Measurements from ENCODE around the gene ROBO2. TPM values are rescaled to one million over a fixed set of nuclear protein-coding genes. Genes with fewer than 3 reads are reported as not detected.

ROBO2 gene
- total RNA-seq, 1 experiment from 2014 or later, result 4.4 TPM

- Histone ChIP-seq H3K36me3 (replicated peaks; ENCODE audit: control insufficient read depth, insufficient read depth, low read length) (no peaks in the 10 kb centered on the region), H3K27me3 (ENCODE audit: control insufficient read depth, insufficient read depth, low read length) (no peaks in the 10 kb centered on the region), H3K4me3 (ENCODE audit: insufficient read depth, low read depth, low read length) (no peak overlapping the region)
- DNase-seq, result no peak
These were observed 227.7 kb downstream of the ROBO2 start for GRCh38 chr3:77267589-77267988.

GRCh38 chr3:77271306-77271705 lies 231.4 kb downstream of the ROBO2 start:
- no peak for DNase-seq
- no peaks in the 10 kb centered on the region for H3K27me3 ChIP-seq (ENCODE audit: control insufficient read depth, insufficient read depth, low read length)
- no peaks in the 10 kb centered on the region for H3K36me3 ChIP-seq (replicated peaks; ENCODE audit: control insufficient read depth, insufficient read depth, low read length)
- no peak overlapping the region for H3K4me3 ChIP-seq (ENCODE audit: insufficient read depth, low read depth, low read length)

- Histone ChIP-seq H3K4me3 (ENCODE audit: insufficient read depth, low read depth, low read length) (no peak overlapping the region), H3K27me3 (ENCODE audit: control insufficient read depth, insufficient read depth, low read length) (no peaks in the 10 kb centered on the region), H3K36me3 (replicated peaks; ENCODE audit: control insufficient read depth, insufficient read depth, low read length) (no peaks in the 10 kb centered on the region)
- DNase-seq, result no peak
These were observed 231.8 kb downstream of the ROBO2 start for GRCh38 chr3:77271711-77272110.

- Histone ChIP-seq H3K36me3 (replicated peaks; ENCODE audit: control insufficient read depth, insufficient read depth, low read length) (no peaks in the 10 kb centered on the region), H3K27me3 (ENCODE audit: control insufficient read depth, insufficient read depth, low read length) (no peaks in the 10 kb centered on the region), H3K4me3 (ENCODE audit: insufficient read depth, low read depth, low read length) (no peak overlapping the region)
- no peak for DNase-seq
These were observed 239.4 kb downstream of the ROBO2 start for GRCh38 chr3:77279276-77279675.

GRCh38 chr3:77281721-77282120 lies 241.8 kb downstream of the ROBO2 start:
- Histone ChIP-seq H3K27me3 (ENCODE audit: control insufficient read depth, insufficient read depth, low read length) (no peaks in the 10 kb centered on the region), H3K4me3 (ENCODE audit: insufficient read depth, low read depth, low read length) (no peak overlapping the region), H3K36me3 (replicated peaks; ENCODE audit: control insufficient read depth, insufficient read depth, low read length) (no peaks in the 10 kb centered on the region)
- no peak for DNase-seq

- no peak for DNase-seq
- H3K4me3 ChIP-seq (ENCODE audit: insufficient read depth, low read depth, low read length), result no peak overlapping the region
- no peaks in the 10 kb centered on the region for H3K27me3 ChIP-seq (ENCODE audit: control insufficient read depth, insufficient read depth, low read length)
- H3K36me3 ChIP-seq (replicated peaks; ENCODE audit: control insufficient read depth, insufficient read depth, low read length), result no peaks in the 10 kb centered on the region
These were observed 243.2 kb downstream of the ROBO2 start for GRCh38 chr3:77283108-77283507.

GRCh38 chr3:77288348-77288747 lies 248.4 kb downstream of the ROBO2 start:
- no peaks in the 10 kb centered on the region for H3K27me3 ChIP-seq (ENCODE audit: control insufficient read depth, insufficient read depth, low read length)
- no peak overlapping the region for H3K4me3 ChIP-seq (ENCODE audit: insufficient read depth, low read depth, low read length)
- no peak for DNase-seq
- H3K36me3 ChIP-seq (replicated peaks; ENCODE audit: control insufficient read depth, insufficient read depth, low read length), result no peaks in the 10 kb centered on the region

GRCh38 chr3:77296527-77296926 lies 256.6 kb downstream of the ROBO2 start:
- DNase-seq, result no peak
- Histone ChIP-seq H3K4me3 (ENCODE audit: insufficient read depth, low read depth, low read length) (no peak overlapping the region), H3K27me3 (ENCODE audit: control insufficient read depth, insufficient read depth, low read length) (no peaks in the 10 kb centered on the region; the same call in 1 of the 2 replicates), H3K36me3 (replicated peaks; ENCODE audit: control insufficient read depth, insufficient read depth, low read length) (no peaks in the 10 kb centered on the region)

- no peaks in the 10 kb centered on the region for H3K36me3 ChIP-seq (replicated peaks; ENCODE audit: control insufficient read depth, insufficient read depth, low read length)
- no peak for DNase-seq
- H3K4me3 ChIP-seq (ENCODE audit: insufficient read depth, low read depth, low read length), result no peak overlapping the region
- no peaks in the 10 kb centered on the region; the same call in 1 of the 2 replicates for H3K27me3 ChIP-seq (ENCODE audit: control insufficient read depth, insufficient read depth, low read length)
These were observed 258.5 kb downstream of the ROBO2 start for GRCh38 chr3:77298417-77298816.

- no peak for DNase-seq
- H3K4me3 ChIP-seq (ENCODE audit: insufficient read depth, low read depth, low read length), result no peak overlapping the region
- no peaks in the 10 kb centered on the region for H3K27me3 ChIP-seq (ENCODE audit: control insufficient read depth, insufficient read depth, low read length)
- H3K36me3 ChIP-seq (replicated peaks; ENCODE audit: control insufficient read depth, insufficient read depth, low read length), result no peaks in the 10 kb centered on the region
These were observed 264.2 kb downstream of the ROBO2 start for GRCh38 chr3:77303955-77304699.

- no peaks in the 10 kb centered on the region for H3K36me3 ChIP-seq (replicated peaks; ENCODE audit: control insufficient read depth, insufficient read depth, low read length)
- H3K27me3 ChIP-seq (ENCODE audit: control insufficient read depth, insufficient read depth, low read length), result no peaks in the 10 kb centered on the region
- no peak for DNase-seq
- H3K4me3 ChIP-seq (ENCODE audit: insufficient read depth, low read depth, low read length), result no peak overlapping the region
These were observed 264.8 kb downstream of the ROBO2 start for GRCh38 chr3:77304700-77305021.

- no peaks in the 10 kb centered on the region for H3K27me3 ChIP-seq (ENCODE audit: control insufficient read depth, insufficient read depth, low read length)
- DNase-seq, result no peak
These were observed 269.6 kb downstream of the ROBO2 start for GRCh38 chr3:77309460-77309859.

GRCh38 chr3:77313843-77314242 lies 273.9 kb downstream of the ROBO2 start:
- Histone ChIP-seq H3K27me3 (ENCODE audit: control insufficient read depth, insufficient read depth, low read length) (no peaks in the 10 kb centered on the region), H3K4me3 (ENCODE audit: insufficient read depth, low read depth, low read length) (no peak overlapping the region), H3K36me3 (replicated peaks; ENCODE audit: control insufficient read depth, insufficient read depth, low read length) (no peaks in the 10 kb centered on the region)
- DNase-seq, result no peak

More at GRCh38 chr3:77309460-77309859, 269.6 kb downstream of the ROBO2 start:
- H3K4me3 ChIP-seq (ENCODE audit: insufficient read depth, low read depth, low read length), result no peak overlapping the region
- no peaks in the 10 kb centered on the region for H3K36me3 ChIP-seq (replicated peaks; ENCODE audit: control insufficient read depth, insufficient read depth, low read length)

GRCh38 chr3:77319711-77320110 lies 279.8 kb downstream of the ROBO2 start:
- Histone ChIP-seq H3K36me3 (replicated peaks; ENCODE audit: control insufficient read depth, insufficient read depth, low read length) (no peaks in the 10 kb centered on the region), H3K27me3 (ENCODE audit: control insufficient read depth, insufficient read depth, low read length) (no peaks in the 10 kb centered on the region; the same call in 1 of the 2 replicates), H3K4me3 (ENCODE audit: insufficient read depth, low read depth, low read length) (no peak overlapping the region)
- DNase-seq, result peak; percentile 33

GRCh38 chr3:77320514-77320913 lies 280.6 kb downstream of the ROBO2 start:
- no peaks in the 10 kb centered on the region for H3K36me3 ChIP-seq (replicated peaks; ENCODE audit: control insufficient read depth, insufficient read depth, low read length)
- no peak overlapping the region for H3K4me3 ChIP-seq (ENCODE audit: insufficient read depth, low read depth, low read length)
- no peak for DNase-seq
- no peaks in the 10 kb centered on the region; the same call in 1 of the 2 replicates for H3K27me3 ChIP-seq (ENCODE audit: control insufficient read depth, insufficient read depth, low read length)

GRCh38 chr3:77321646-77322045 lies 281.7 kb downstream of the ROBO2 start:
- Histone ChIP-seq H3K36me3 (replicated peaks; ENCODE audit: control insufficient read depth, insufficient read depth, low read length) (no peaks in the 10 kb centered on the region), H3K4me3 (ENCODE audit: insufficient read depth, low read depth, low read length) (no peak overlapping the region), H3K27me3 (ENCODE audit: control insufficient read depth, insufficient read depth, low read length) (no peaks in the 10 kb centered on the region; the same call in 1 of the 2 replicates)
- no peak for DNase-seq

Data from H7 (cell line).